ENCODE measurements around the gene OR52D1. TPM values are rescaled to one million over a fixed set of nuclear protein-coding genes. Genes with fewer than 3 reads are reported as not detected.

OR52D1 gene
- total and polyA plus RNA-seq, 9 of the 15 experiments (the other 6 are each of a cell fraction or from before 2014, with no cell fraction given), result 0.14 to 1.3 (median 0.97) TPM; not detected in 6

- no peaks in the 10 kb centered on the region for H3K36me3 ChIP-seq (ENCODE audit: control insufficient read depth, insufficient read depth, low read length)
- H3K27me3 ChIP-seq (ENCODE audit: control insufficient read depth in 2 of 2, insufficient read depth in 2 of 2, low read length in 2 of 2), result peaks cover 0 to 2% of the 10 kb centered on the region in 2 experiments; a peak in 1 of 5 replicates
- H3K4me1 ChIP-seq (replicated peaks in 1 of 2; ENCODE audit: control insufficient read depth in 2 of 2, insufficient read depth in 2 of 2, low read length in 2 of 2), result no peaks in the 10 kb centered on the region; a peak in 1 of 5 replicates
- ChIA-PET CTCF (ENCODE audit: low intra/inter-chr PET ratio) (no interaction called here), POLR2A (interaction anchor here (0.6 to 11.8 kb wide), 3 partner anchors 13 to 533 kb away, joined by 3 to 123 read pairs (median 3); no protein-coding TSS in a partner anchor)
- in situ Hi-C loops (cut with MboI) (no loop called here), intact Hi-C loops (cut with micrococcal nuclease) (no loop called here)
- no peak for DNase-seq (ENCODE audit: extremely low read depth in 1 of 4, low spot score in 3 of 4)
- H3K27ac ChIP-seq (ENCODE audit: extremely low read depth, low read depth, low read length), result no peak overlapping the region
- ATAC-seq, result 0 out of 3 replicates have a peak, but pooled peaks have one; percentile 27
- no peaks in the 10 kb centered on the region for H4K20me1 ChIP-seq (replicated peaks; ENCODE audit: control insufficient read depth, insufficient read depth, low read length)
- no peak overlapping the region for H2AFZ ChIP-seq (ENCODE audit: low read depth, low read length)
- H3K79me2 ChIP-seq (ENCODE audit: control insufficient read depth, insufficient read depth, low read length), result no peaks in the 10 kb centered on the region
- H3K9me1 ChIP-seq (ENCODE audit: control insufficient read depth, insufficient read depth, low read length), result no peaks in the 10 kb centered on the region
- no peak overlapping the region for H3K4me2 ChIP-seq (ENCODE audit: insufficient read depth, low read length)
- BruUV-seq (replicated peaks), result no TSS peak
- H3K4me3 ChIP-seq, result no peak overlapping the region
- no peaks in the 10 kb centered on the region for H3K9me3 ChIP-seq (replicated peaks; ENCODE audit: control insufficient read depth, insufficient read depth, low read depth, low read length)
- no peak for FAIRE-seq
- no peak overlapping the region for H3K9ac ChIP-seq (ENCODE audit: insufficient read depth in 1 of 2, low read depth in 2 of 2, low read length in 2 of 2)
- 6% methylated on average over 2 of the region's 2 CpGs for WGBS (ENCODE audit: insufficient coverage, low coverage, missing lambda C conversion rate)
- no peak for TF ChIP-seq EZH2 (IDR thresholded peaks at IDR 0.05; ENCODE audit: borderline replicate concordance, low read depth, low read length)
- TF ChIP-seq RB1 (IDR thresholded peaks at IDR 0.05; ENCODE audit: low read depth), result no peak
- no peak for TF ChIP-seq SRSF3 (IDR thresholded peaks at IDR 0.05; ENCODE audit: insufficient read depth, low read length)
- peak; percentile 38; the same call in 1 of the 2 replicates for TF ChIP-seq CREM (IDR thresholded peaks at IDR 0.05; ENCODE audit: low read depth)
- TF ChIP-seq MBD2 (IDR thresholded peaks at IDR 0.05; ENCODE audit: borderline replicate concordance, low read depth), result no peak
- no peak for TF ChIP-seq FUS (optimal IDR thresholded peaks at IDR 0.05; ENCODE audit: low read depth, low read length)
- 0 out of 2 replicates have a peak, but pooled peaks have one; percentile 10 for TF ChIP-seq USF2 (CRISPR knock-in tag; IDR thresholded peaks at IDR 0.05)
- no peak for TF ChIP-seq FOXP4 (CRISPR knock-in tag; IDR thresholded peaks at IDR 0.05; ENCODE audit: borderline replicate concordance)
- no peak for TF ChIP-seq ZNF41 (CRISPR knock-in tag; conservative IDR thresholded peaks at IDR 0.05)
- TF ChIP-seq ARHGAP35 (IDR thresholded peaks at IDR 0.05; ENCODE audit: partially characterized antibody), result no peak
- TF ChIP-seq ZEB2 (IDR thresholded peaks at IDR 0.05), result peak; percentile 76; the same call in 1 of the 2 replicates
- 0 out of 4 replicates have a peak, but pooled peaks of 1 of the 2 experiments have one; percentile 23 for TF ChIP-seq TRIM24 (IDR thresholded peaks at IDR 0.05)
- no peak for TF ChIP-seq NR3C1 (CRISPR knock-in tag; IDR thresholded peaks at IDR 0.05)
- no peak for TF ChIP-seq ZNF586 (CRISPR knock-in tag; conservative IDR thresholded peaks at IDR 0.05)
- no peak for TF ChIP-seq DDX20 (tag; IDR thresholded peaks at IDR 0.05; ENCODE audit: low read depth)
- no peak for TF ChIP-seq KDM1A (IDR thresholded peaks at IDR 0.05)
- TF ChIP-seq POLR2G (IDR thresholded peaks at IDR 0.05; ENCODE audit: low read depth, low read length), result no peak
- TF ChIP-seq BHLHE40 (IDR thresholded peaks at IDR 0.05; ENCODE audit: low read length), result peak; percentile 83
- no peak for TF ChIP-seq ZBED1 (IDR thresholded peaks at IDR 0.05)
- peak; percentile 47; the same call in 1 of the 2 replicates for TF ChIP-seq L3MBTL2 (IDR thresholded peaks at IDR 0.05)
- TF ChIP-seq THRB (CRISPR knock-in tag; conservative IDR thresholded peaks at IDR 0.05), result no peak
- no peak for TF ChIP-seq ZNF134 (CRISPR knock-in tag; conservative IDR thresholded peaks at IDR 0.05)
- TF ChIP-seq DPF2 (IDR thresholded peaks at IDR 0.05), result 0 out of 2 replicates have a peak, but pooled peaks have one; percentile 19
Measured at GRCh38 chr11:5522308-5522707, 33.8 kb downstream of the OR52D1 start.

All from K562 (cell line).